ENCODE results near the gene UTP25.
"Not testable (repeated sequence)": the region's sequence is repeated elsewhere in the genome, so short reads cannot be mapped to it uniquely, and the experiment has no call there.

Gene UTP25

DNA sequence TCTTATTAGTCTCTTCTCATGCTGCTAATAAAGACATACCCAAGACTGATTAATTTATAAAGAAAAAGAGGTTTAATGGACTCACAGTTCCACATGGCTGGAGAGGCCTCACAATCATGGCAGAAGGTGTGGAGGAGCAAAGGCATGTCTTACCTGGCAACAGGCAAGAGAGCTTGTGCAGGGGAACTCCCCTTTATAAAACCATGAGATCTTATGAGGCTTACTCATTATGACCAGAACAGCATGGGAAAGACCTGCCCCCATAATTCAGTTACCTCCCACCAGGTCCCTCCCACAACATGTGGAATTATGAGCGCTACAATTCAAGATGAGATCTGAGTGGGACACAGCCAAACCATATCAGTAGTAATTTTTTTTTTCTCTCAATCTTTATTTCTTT, 77.0 kb downstream of the UTP25 start:
- not testable (repeated sequence) for H3K4me3 Mint-ChIP-seq; H3K9me3 Mint-ChIP-seq; ATAC-seq (replicated peaks; ENCODE audit: extremely low read depth, poor library complexity, severe bottlenecking); DNase-seq (ENCODE audit: low spot score in 2 of 2); H3K27me3 Mint-ChIP-seq; H3K36me3 Mint-ChIP-seq (ENCODE audit: insufficient read depth); H3K4me1 Mint-ChIP-seq; H3K27ac Mint-ChIP-seq (ENCODE audit: low read depth)
